ENCODE data around the gene GRIP1.

GRCh38 chr12:66453120-66453519 is 225.8 kb downstream of the GRIP1 start:
- TF ChIP-seq CTCF (IDR thresholded peaks at IDR 0.05; ENCODE audit: low read depth, low read length) (no peak), MAX (IDR thresholded peaks at IDR 0.05; ENCODE audit: low read depth, low read length) (no peak), MYC (IDR thresholded peaks at IDR 0.05; ENCODE audit: low read depth, low read length) (no peak), POLR2A (IDR thresholded peaks at IDR 0.05; ENCODE audit: extremely low read depth, insufficient read length) (no peak)

All from NB4 (cell line).